GM10266 (cell line): Measurements from ENCODE around the gene KRTAP19-5.

Experiments
- DNase-seq: peaks from one replicate; pipeline ENCODE4 v3.0.0; 2012; ENCODE audit errors: extremely low spot score
- TF ChIP-seq, protein P1 (sequence below): IDR thresholded peaks from 2 replicates; pipeline ENCODE4 v1.5.1; 2012; ENCODE audit warnings: mild to moderate bottlenecking, low read depth; ENCODE audit not compliant: control insufficient read depth, insufficient read depth; ENCODE audit errors: missing control alignments

KRTAP19-5 gene

DNA sequence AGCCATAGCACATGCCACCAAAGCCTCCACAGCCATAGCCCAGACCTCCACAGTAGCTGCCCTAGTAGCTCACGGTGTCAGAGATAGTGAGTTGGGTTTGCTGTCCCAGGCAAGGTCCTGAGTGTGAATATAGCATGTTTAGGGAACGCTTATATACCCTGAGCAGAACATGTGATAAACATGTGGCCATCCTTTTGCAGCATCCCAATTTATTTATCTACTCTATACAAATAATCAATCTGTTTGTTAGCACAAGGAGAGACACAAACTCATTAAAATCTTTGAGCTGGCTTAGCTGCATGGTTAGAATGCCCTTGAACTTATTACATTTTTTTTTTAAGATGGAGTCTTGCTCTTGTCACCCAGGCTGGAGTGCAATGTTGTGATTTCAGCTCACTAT lies 14.6 kb downstream of the KRTAP19-5 start, which contains the start of gene KRTAP19-2:
TSS of gene KRTAP19-2 (minus strand) at position 101 of the 400 bp plus-strand sequence. CDS start at position 13, 88 bp downstream.
- no peak for DNase-seq
- TF ChIP-seq, protein P1, sequence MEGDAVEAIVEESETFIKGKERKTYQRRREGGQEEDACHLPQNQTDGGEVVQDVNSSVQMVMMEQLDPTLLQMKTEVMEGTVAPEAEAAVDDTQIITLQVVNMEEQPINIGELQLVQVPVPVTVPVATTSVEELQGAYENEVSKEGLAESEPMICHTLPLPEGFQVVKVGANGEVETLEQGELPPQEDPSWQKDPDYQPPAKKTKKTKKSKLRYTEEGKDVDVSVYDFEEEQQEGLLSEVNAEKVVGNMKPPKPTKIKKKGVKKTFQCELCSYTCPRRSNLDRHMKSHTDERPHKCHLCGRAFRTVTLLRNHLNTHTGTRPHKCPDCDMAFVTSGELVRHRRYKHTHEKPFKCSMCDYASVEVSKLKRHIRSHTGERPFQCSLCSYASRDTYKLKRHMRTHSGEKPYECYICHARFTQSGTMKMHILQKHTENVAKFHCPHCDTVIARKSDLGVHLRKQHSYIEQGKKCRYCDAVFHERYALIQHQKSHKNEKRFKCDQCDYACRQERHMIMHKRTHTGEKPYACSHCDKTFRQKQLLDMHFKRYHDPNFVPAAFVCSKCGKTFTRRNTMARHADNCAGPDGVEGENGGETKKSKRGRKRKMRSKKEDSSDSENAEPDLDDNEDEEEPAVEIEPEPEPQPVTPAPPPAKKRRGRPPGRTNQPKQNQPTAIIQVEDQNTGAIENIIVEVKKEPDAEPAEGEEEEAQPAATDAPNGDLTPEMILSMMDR = no peak

DNA sequence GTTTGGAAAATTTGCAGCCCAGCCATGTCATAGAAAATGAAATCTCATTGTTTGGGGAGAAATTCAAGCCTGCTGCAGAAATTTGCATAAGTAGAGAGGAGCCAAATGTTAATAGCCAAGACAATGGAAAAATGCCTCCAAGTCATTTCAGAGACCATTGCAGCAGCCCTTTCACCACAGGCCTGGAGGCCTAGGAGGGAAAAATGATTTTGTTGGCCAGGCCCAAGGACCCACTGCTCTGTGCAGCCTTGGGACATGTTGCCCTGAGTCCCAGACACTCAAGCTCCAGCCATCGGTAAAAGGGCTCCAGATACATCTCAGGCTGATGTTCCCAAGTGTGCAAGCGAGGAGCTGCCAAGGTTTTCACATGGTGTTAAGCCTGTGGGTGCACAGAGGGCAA lies 15.8 kb downstream of the KRTAP19-5 start:
- TF ChIP-seq, protein P1 = no peak
- DNase-seq = no peak

DNA sequence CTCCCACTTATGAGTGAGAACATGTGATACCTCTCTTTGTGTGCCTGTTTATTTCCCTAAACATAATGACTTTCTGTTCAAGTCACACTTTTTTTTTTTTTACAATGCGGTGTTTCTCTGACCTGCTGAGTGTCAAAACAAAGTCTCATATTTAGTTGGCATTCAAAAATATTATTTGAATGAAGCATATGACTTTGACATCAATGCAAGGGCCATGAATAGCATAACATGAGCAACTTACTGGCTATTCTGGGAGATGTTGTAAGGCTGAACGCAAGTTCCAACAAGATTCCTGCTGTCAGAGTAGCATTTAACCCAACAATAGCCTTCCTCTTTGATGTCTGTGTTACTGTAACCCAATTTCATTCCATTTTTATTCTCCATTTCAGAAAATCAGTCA lies 19.8 kb downstream of the KRTAP19-5 start:
- TF ChIP-seq, protein P1 = no peak

DNA sequence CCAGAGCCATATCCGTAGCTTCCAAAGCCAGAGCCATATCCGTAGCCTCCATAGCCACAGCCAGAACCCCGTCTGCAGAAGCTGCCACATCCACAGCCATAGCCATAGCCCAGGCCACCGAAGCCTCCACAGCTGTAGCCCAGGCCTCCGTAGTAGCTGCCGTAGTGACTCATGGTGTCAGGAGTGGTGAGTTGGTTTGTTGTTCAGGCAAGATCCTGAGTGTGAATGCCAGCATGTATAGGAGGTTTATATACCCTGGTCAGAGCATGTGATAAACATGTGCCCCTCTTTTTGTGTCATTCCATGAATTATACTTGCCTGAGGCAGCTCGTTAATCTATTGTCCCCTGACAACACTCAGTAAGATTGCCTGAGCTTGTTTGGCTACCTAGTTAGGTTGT lies 21.8 kb downstream of the KRTAP19-5 start, which contains the start of gene KRTAP19-1:
TSS of gene KRTAP19-1 (minus strand) at position 223 of the 400 bp plus-strand sequence. CDS start at position 173, 50 bp downstream.
- no peak for DNase-seq
- TF ChIP-seq, protein P1 = no peak

More for the DNA sequence above, 19.8 kb downstream of the KRTAP19-5 start:
- DNase-seq = no peak

DNA sequence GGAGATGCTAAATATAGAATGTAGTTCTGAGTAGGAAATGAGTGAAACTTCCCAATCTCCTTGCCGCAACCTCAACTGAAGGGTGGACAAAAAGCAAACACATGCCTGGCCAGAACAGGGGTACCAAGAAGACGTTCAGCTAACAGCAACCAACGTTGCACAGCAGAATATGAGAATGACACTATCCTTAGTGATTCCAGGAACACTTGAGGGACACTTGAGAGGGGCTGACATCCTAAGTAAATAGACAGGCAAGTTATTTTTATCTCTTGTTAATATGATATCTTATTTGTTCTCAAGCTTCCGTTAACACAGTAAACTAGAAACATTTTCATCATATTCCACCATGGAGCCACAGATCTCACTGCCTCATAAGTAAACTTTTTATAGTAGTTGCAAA lies 22.7 kb downstream of the KRTAP19-5 start:
- DNase-seq = no peak
- TF ChIP-seq, protein P1 = no peak

DNA sequence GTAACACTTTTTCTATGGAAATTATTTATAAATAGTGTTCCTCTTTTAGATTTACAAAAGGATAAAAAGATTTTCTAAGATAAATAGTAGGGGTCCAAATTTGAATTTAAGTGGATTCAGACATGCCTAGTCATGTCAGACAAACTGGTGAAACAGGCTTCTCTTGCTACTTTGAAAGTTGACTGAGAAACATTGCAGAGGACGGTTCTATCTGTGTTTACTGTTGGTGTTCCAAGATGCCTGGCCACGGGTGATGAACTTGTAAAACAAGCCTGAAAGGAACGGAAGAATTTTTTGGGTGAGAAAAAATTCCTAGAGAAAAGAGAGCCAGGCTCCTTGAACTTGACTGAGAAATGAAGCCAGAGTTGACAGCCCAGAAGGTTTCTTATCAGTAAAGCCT lies 23.9 kb downstream of the KRTAP19-5 start:
- TF ChIP-seq, protein P1 = no peak
- DNase-seq = no peak

DNA sequence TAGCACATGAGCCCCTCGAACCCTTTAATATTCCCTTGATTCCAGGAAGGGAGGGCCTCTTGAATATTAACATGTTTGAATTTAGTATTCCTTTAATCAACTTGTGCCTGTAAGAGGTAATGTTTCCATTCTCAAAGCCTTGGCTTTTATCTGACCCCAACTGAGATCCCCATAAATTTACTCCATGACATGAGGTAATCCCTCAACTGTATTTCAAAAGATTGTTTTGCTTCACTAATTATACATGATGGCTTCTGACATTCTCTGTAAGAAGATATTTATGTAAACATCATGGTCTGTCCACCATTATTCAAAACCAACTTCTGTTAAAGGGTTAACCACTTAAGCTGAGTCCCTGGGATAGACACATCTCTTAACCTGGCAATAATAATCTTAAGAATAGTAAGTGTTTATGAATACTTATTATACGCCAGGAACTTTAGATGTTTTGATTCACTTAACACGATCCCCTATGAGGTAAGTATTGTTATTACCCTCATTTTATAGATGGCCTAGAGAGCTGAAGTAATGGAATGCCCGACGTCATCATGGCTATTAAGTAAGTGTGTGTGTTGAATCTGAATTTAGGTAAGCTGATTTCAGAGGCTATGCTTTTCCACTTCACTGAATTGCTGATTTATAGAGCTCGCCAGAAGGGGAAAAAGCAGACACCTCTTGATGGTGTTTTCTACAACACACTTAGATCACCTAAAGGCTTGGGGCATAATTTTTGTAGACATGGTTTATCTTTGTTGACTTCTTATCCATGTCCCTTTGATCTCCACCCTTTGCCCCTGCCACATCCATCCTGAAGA lies 32.8 kb downstream of the KRTAP19-5 start:
- TF ChIP-seq, protein P1 = no peak
- no peak for DNase-seq
